SU-DHL-6 (cell line): Measurements from ENCODE around the gene MEI1.

Experiments used
- H2AFZ ChIP-seq: fragments of 200-600 bp; sonication (generic); 2 replicates; pipeline ENCODE4 v1.6.1; 2014; ENCODE audit warnings: low read depth, mild to moderate bottlenecking, moderate library complexity, mixed read lengths, antibody characterized with exemption, low read length; ENCODE audit not compliant: severe bottlenecking
- H3F3A ChIP-seq: fragments of 200-600 bp; shearing (Covaris generic); 2 replicates; pipeline ENCODE4 v1.6.0; 2016; ENCODE audit warnings: antibody characterized with exemption, mild to moderate bottlenecking; ENCODE audit not compliant: insufficient read depth
- H3K27ac ChIP-seq: fragments of 200-600 bp; sonication (generic); 2 replicates; pipeline ENCODE4 v1.5.1; 2016; ENCODE audit warnings: low read depth, mild to moderate bottlenecking, low read length, moderate library complexity, mixed read lengths
- H3K27me3 ChIP-seq: fragments of 200-600 bp; sonication (generic), shearing (Covaris generic); 2 replicates; pipeline ENCODE4 v1.6.0; 2014; ENCODE audit warnings: mild to moderate bottlenecking, low read length
- H3K36me3 ChIP-seq: fragments of 200-600 bp; sonication (generic); 2 replicates; pipeline ENCODE4 v1.6.1; 2014; ENCODE audit warnings: mild to moderate bottlenecking, low read length, mixed read lengths
- H3K4me2 ChIP-seq: fragments of 300-600, 200-600 bp; shearing (Covaris generic), sonication (generic); 2 replicates; pipeline ENCODE4 v1.6.0; 2014; ENCODE audit warnings: low read length, low read depth, mild to moderate bottlenecking; ENCODE audit not compliant: poor library complexity, severe bottlenecking
- H3K4me3 ChIP-seq: fragments of 200-600 bp; sonication (generic); 2 replicates; pipeline ENCODE4 v1.5.1; 2014; ENCODE audit warnings: antibody characterized with exemption, low read length, mild to moderate bottlenecking, mixed read lengths; ENCODE audit not compliant: insufficient read depth, poor library complexity, severe bottlenecking
- H3K79me2 ChIP-seq: fragments of 200-600 bp; sonication (generic); 2 replicates; pipeline ENCODE4 v1.6.1; 2014; ENCODE audit warnings: mild to moderate bottlenecking, low read length, moderate library complexity; ENCODE audit not compliant: insufficient read depth
- H3K9ac ChIP-seq: fragments of 200-600 bp; sonication (generic); 2 replicates; pipeline ENCODE4 v1.7.0; 2014; ENCODE audit warnings: mild to moderate bottlenecking, low read length
- H3K9me2 ChIP-seq: fragments of 200-600 bp; sonication (generic); replicated peaks from 2 replicates; pipeline ENCODE4 v1.6.1; 2014; ENCODE audit warnings: low read length; ENCODE audit not compliant: insufficient read depth
- H3K9me3 ChIP-seq: fragments of 200-600 bp; sonication (generic); 2 replicates; pipeline ENCODE4 v1.6.1; 2014; ENCODE audit warnings: low read length, mixed read lengths; ENCODE audit not compliant: insufficient read depth
- H4K20me1 ChIP-seq: fragments of 200-600 bp; sonication (generic); 2 replicates; pipeline ENCODE4 v1.6.1; 2014; ENCODE audit warnings: low read depth, mild to moderate bottlenecking, antibody characterized with exemption, low read length, moderate library complexity, mixed read lengths
- EZH2phosphoT487 ChIP-seq: fragments of 200-600 bp; sonication (generic), shearing (Covaris generic); conservative IDR thresholded peaks from 2 replicates; pipeline ENCODE4 v1.6.1; 2018; ENCODE audit warnings: mild to moderate bottlenecking, antibody characterized with exemption, low read length, moderate library complexity, mixed read lengths
- TF ChIP-seq, protein P1 (sequence below): fragments of 200-600 bp; sonication (generic); IDR thresholded peaks from one replicate; pipeline ENCODE4 v1.5.1; 2017; ENCODE audit warnings: antibody characterized with exemption, mild to moderate bottlenecking, low read length, moderate library complexity; ENCODE audit not compliant: insufficient read depth, poor library complexity, severe bottlenecking

Gene MEI1

DNA sequence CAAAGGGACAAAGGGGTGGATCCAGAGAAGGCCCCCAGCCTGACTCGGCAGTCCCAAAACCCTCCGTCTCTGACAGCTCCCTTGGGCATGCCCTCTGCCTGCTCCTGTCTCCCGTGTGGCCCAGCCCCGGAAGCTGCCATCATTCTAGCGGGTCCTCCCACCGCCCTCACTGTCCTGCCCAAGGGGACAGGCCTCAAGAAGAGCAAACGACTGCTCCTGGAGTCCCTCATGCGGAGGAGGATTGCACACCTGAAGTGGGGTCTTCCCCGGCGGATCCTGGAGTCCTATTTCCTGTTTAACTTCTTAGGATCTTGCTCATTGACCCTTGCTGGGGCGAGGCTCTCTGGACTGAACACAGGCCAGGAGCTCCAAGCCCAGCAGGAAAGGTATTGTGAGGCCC, 2.6 kb upstream of the MEI1 start:
- Histone ChIP-seq H3K4me3 (no peak overlapping the region), H3K9me3 (no peaks in the 10 kb centered on the region), H2AFZ (peak overlapping the region; percentile 83), H3K4me2 (no peak overlapping the region), H3K36me3 (no peaks in the 10 kb centered on the region), H3K9me2 (no peaks in the 10 kb centered on the region), H4K20me1 (no peaks in the 10 kb centered on the region), H3F3A (no peaks in the 10 kb centered on the region), H3K27me3 (no peaks in the 10 kb centered on the region), H3K79me2 (no peaks in the 10 kb centered on the region), H3K9ac (no peak overlapping the region; the same call in 1 of the 2 replicates), H3K27ac (no peak overlapping the region)
- TF ChIP-seq, protein P1, sequence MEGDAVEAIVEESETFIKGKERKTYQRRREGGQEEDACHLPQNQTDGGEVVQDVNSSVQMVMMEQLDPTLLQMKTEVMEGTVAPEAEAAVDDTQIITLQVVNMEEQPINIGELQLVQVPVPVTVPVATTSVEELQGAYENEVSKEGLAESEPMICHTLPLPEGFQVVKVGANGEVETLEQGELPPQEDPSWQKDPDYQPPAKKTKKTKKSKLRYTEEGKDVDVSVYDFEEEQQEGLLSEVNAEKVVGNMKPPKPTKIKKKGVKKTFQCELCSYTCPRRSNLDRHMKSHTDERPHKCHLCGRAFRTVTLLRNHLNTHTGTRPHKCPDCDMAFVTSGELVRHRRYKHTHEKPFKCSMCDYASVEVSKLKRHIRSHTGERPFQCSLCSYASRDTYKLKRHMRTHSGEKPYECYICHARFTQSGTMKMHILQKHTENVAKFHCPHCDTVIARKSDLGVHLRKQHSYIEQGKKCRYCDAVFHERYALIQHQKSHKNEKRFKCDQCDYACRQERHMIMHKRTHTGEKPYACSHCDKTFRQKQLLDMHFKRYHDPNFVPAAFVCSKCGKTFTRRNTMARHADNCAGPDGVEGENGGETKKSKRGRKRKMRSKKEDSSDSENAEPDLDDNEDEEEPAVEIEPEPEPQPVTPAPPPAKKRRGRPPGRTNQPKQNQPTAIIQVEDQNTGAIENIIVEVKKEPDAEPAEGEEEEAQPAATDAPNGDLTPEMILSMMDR, result no peak

DNA sequence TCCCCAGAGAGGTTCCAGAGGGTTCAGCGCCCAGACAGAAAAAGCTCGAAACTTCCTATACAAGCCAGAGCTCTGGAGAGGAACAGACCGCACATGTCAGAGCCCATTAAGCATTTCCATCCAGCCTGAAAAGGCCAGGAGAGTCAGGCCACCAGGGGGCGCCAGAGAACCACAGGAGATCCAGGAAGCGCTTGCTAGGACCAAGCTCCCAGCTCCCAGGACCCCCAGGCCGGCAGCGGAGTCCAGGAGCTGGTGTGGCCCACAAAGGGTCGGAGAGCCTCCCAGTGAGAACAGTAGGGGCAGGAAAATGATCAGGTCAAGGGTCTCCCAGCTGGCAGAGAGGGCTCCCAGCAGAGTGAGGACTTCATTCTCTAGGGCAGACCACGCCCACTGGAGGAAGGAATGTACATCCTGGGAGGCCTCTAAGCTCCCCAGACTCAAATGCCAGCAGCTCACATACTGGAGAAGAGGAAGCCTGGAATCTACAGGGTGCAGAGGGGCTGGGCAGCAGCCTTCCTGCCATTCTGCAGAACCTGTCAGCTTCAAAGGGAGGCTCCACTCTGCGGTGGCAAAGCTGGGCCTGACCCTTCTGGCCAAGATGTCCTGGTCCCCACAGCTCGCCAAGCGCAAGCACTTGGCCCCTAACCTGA, 2.1 kb upstream of the MEI1 start:
- H3K27ac ChIP-seq, result no peak overlapping the region
- H3K9me3 ChIP-seq, result no peaks in the 10 kb centered on the region
- H4K20me1 ChIP-seq, result no peaks in the 10 kb centered on the region
- no peaks in the 10 kb centered on the region for H3K36me3 ChIP-seq
- H3K27me3 ChIP-seq, result no peaks in the 10 kb centered on the region
- H3K9ac ChIP-seq, result no peak overlapping the region; the same call in 1 of the 2 replicates
- no peaks in the 10 kb centered on the region for H3K79me2 ChIP-seq
- peak overlapping the region; percentile 8 for H3K4me2 ChIP-seq
- no peaks in the 10 kb centered on the region for H3K9me2 ChIP-seq
- no peak overlapping the region for H3K4me3 ChIP-seq
- no peaks in the 10 kb centered on the region for H3F3A ChIP-seq
- no peak for TF ChIP-seq EZH2phosphoT487
- TF ChIP-seq, protein P1, result peak; percentile 95
- H2AFZ ChIP-seq, result peak overlapping the region; percentile 83

DNA sequence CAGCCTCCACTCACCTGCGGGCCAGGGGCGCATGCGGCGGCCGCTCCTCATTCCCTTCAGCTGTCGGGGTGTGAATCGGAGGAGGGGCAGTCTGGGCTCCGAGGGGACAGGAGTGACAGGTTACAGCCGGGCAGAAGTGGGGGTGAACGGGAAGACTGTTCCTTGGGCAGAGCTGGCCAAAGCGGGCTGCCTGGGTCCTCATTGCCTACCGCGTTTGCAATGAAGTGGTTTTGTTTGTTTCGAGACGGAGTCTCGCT, 733 bp downstream of the MEI1 start:
- H3K9me3 ChIP-seq, result no peaks in the 10 kb centered on the region
- no peaks in the 10 kb centered on the region for H3F3A ChIP-seq
- H3K9ac ChIP-seq, result no peak overlapping the region
- no peaks in the 10 kb centered on the region for H3K36me3 ChIP-seq
- no peak overlapping the region for H3K4me2 ChIP-seq
- H3K9me2 ChIP-seq, result no peaks in the 10 kb centered on the region
- no peaks in the 10 kb centered on the region for H4K20me1 ChIP-seq
- no peak overlapping the region for H2AFZ ChIP-seq
- H3K79me2 ChIP-seq, result no peaks in the 10 kb centered on the region
- no peak overlapping the region for H3K4me3 ChIP-seq
- no peaks in the 10 kb centered on the region for H3K27me3 ChIP-seq
- TF ChIP-seq, protein P1, result no peak
- no peak overlapping the region for H3K27ac ChIP-seq
